Measurements from ENCODE around the gene DBF4B. TPM values are rescaled to one million over a fixed set of nuclear protein-coding genes. Genes with fewer than 3 reads are reported as not detected.

DBF4B gene
- total and polyA plus RNA-seq, 4 donors = 0.44 to 4.5 (median 1.0) TPM

DNA sequence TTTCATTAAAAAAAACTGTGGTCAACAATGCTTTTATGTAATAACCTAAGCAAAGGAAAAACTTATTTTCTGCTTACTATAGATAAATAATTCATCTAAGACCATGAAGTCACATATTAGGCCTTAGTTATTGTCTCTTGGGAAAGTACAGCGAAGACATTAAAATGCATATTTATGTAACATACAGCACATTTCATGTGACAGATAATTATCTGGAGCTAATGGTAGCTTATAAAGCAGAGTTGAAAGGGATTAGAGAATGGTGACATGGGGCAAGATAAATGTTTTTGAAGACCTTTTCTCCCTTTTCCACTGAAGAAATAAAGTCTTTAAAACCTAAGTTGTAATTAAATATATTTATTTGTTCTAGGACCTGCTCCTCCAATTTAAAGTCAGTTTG is 42.5 kb upstream of the DBF4B start:
- 97% methylated on average over 1 of the region's 1 CpG for WGBS
- no peak overlapping the region for H3K4me3 ChIP-seq (ENCODE audit: low read depth in 1 of 3, low read length in 3 of 3)
- no peaks in the 10 kb centered on the region for H3K36me3 ChIP-seq (ENCODE audit: control insufficient read depth in 4 of 4, insufficient read depth in 3 of 4, low read depth in 1 of 4, low read length in 3 of 4)
- TF ChIP-seq FOXA2 (IDR thresholded peaks at IDR 0.05) = no peak
- no peak for TF ChIP-seq GABPA (IDR thresholded peaks at IDR 0.05 in 1 of 2, conservative IDR thresholded peaks at IDR 0.05 in 1 of 2)
- no peak for TF ChIP-seq TAF1 (conservative IDR thresholded peaks at IDR 0.05)
- TF ChIP-seq RXRA (IDR thresholded peaks at IDR 0.05) = no peak
- TF ChIP-seq, protein P1, sequence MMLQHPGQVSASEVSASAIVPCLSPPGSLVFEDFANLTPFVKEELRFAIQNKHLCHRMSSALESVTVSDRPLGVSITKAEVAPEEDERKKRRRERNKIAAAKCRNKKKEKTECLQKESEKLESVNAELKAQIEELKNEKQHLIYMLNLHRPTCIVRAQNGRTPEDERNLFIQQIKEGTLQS (IDR thresholded peaks at IDR 0.05) = no peak
- H3K27ac ChIP-seq (ENCODE audit: low read depth in 1 of 2, low read length in 2 of 2) = no peak overlapping the region
- no peaks in the 10 kb centered on the region for H3K4me1 ChIP-seq (ENCODE audit: control insufficient read depth in 4 of 4, insufficient read depth in 4 of 4, low read length in 3 of 4)
- no peak overlapping the region for H3K9ac ChIP-seq (ENCODE audit: low read depth in 1 of 2, low read length in 2 of 2)
- no peaks in the 10 kb centered on the region for H3K27me3 ChIP-seq (ENCODE audit: control insufficient read depth in 4 of 4, insufficient read depth in 4 of 4, low read length in 3 of 4)
- H3K9me3 ChIP-seq (ENCODE audit: control insufficient read depth in 4 of 4, low read length in 3 of 4) = no peaks in the 10 kb centered on the region
- DNase-seq (ENCODE audit: low spot score) = no peak

DNA sequence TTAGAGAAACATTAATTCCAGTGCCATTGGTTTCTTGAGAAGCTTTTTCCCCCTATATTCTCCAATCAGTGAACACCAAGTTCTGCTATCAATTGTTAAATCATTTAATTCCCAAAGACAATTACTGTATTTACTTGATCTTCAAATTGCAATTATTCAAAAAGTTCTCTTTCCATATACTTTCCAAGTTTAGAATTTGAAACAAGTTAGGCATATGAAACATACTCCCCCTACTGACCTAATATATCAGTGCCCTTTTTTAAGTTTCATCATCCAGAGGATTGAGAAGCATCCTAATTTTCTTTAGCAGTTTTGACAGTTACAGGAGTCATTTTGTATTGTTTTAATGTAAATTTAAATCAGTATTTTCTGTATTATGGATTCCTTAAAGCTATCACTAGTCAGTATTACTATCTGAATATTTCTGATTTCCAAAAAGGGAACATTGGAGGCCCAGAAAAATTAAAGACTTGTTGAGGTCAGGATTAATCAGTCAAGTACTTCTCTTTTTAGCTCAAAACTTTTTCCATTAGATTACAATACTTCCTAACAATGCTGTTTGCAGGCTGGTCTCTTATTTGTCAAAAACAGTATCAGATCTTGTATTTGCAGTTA is 35.9 kb upstream of the DBF4B start:
- Histone ChIP-seq H3K4me1 (ENCODE audit: control insufficient read depth in 4 of 4, insufficient read depth in 4 of 4, low read length in 3 of 4) (no peaks in the 10 kb centered on the region), H3K27me3 (ENCODE audit: control insufficient read depth in 4 of 4, insufficient read depth in 4 of 4, low read length in 3 of 4) (no peaks in the 10 kb centered on the region), H3K4me3 (ENCODE audit: low read depth in 1 of 3, low read length in 3 of 3) (no peak overlapping the region), H3K27ac (ENCODE audit: low read depth in 1 of 2, low read length in 2 of 2) (no peak overlapping the region), H3K9ac (ENCODE audit: low read depth in 1 of 2, low read length in 2 of 2) (no peak overlapping the region), H3K36me3 (ENCODE audit: control insufficient read depth in 4 of 4, insufficient read depth in 3 of 4, low read depth in 1 of 4, low read length in 3 of 4) (peaks cover 0 to 3% (median 0%) of the 10 kb centered on the region in 4 donors), H3K9me3 (ENCODE audit: control insufficient read depth in 4 of 4, low read length in 3 of 4) (no peaks in the 10 kb centered on the region)
- TF ChIP-seq, protein P2, sequence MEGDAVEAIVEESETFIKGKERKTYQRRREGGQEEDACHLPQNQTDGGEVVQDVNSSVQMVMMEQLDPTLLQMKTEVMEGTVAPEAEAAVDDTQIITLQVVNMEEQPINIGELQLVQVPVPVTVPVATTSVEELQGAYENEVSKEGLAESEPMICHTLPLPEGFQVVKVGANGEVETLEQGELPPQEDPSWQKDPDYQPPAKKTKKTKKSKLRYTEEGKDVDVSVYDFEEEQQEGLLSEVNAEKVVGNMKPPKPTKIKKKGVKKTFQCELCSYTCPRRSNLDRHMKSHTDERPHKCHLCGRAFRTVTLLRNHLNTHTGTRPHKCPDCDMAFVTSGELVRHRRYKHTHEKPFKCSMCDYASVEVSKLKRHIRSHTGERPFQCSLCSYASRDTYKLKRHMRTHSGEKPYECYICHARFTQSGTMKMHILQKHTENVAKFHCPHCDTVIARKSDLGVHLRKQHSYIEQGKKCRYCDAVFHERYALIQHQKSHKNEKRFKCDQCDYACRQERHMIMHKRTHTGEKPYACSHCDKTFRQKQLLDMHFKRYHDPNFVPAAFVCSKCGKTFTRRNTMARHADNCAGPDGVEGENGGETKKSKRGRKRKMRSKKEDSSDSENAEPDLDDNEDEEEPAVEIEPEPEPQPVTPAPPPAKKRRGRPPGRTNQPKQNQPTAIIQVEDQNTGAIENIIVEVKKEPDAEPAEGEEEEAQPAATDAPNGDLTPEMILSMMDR (IDR thresholded peaks at IDR 0.05; ENCODE audit: low read depth, low read length, missing input control) = peak; percentile 30
- TF ChIP-seq, protein P3, sequence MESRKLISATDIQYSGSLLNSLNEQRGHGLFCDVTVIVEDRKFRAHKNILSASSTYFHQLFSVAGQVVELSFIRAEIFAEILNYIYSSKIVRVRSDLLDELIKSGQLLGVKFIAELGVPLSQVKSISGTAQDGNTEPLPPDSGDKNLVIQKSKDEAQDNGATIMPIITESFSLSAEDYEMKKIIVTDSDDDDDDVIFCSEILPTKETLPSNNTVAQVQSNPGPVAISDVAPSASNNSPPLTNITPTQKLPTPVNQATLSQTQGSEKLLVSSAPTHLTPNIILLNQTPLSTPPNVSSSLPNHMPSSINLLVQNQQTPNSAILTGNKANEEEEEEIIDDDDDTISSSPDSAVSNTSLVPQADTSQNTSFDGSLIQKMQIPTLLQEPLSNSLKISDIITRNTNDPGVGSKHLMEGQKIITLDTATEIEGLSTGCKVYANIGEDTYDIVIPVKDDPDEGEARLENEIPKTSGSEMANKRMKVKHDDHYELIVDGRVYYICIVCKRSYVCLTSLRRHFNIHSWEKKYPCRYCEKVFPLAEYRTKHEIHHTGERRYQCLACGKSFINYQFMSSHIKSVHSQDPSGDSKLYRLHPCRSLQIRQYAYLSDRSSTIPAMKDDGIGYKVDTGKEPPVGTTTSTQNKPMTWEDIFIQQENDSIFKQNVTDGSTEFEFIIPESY (IDR thresholded peaks at IDR 0.05) = no peak
- TF ChIP-seq HNF4A (conservative IDR thresholded peaks at IDR 0.05) (no peak), RAD21 (IDR thresholded peaks at IDR 0.05) (peak; percentile 55 to 63), TAF1 (conservative IDR thresholded peaks at IDR 0.05) (no peak), YY1 (IDR thresholded peaks at IDR 0.05) (no peak), RXRA (IDR thresholded peaks at IDR 0.05) (no peak), GABPA (IDR thresholded peaks at IDR 0.05 in 1 of 2, conservative IDR thresholded peaks at IDR 0.05 in 1 of 2) (no peak)
- TF ChIP-seq, protein P4, sequence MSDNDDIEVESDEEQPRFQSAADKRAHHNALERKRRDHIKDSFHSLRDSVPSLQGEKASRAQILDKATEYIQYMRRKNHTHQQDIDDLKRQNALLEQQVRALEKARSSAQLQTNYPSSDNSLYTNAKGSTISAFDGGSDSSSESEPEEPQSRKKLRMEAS (IDR thresholded peaks at IDR 0.05) = no peak
- no peak for DNase-seq (ENCODE audit: low spot score)

DNA sequence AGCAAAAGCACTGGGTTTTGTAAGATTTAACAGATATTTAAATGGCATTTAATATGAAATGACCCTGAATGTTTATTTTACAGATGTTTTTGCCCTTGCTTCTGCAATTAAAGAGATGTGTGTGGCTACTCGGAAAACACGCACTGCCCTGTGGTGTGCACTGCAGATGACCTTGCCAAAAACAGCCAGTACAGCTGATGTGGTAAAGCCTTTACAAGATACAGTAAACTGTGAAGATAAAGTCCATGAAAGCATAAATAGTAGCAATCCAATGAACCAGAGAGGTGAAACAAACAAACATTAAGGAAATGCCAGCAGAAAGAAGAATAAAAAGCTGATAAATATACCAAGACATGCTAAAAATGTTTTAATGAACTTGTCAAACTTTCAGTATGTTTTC is 34.6 kb upstream of the DBF4B start:
- WGBS = 39% methylated on average over 2 of the region's 2 CpGs
- peaks cover 1 to 13% (median 9%) of the 10 kb centered on the region in 4 donors for H3K36me3 ChIP-seq (ENCODE audit: control insufficient read depth in 4 of 4, insufficient read depth in 3 of 4, low read depth in 1 of 4, low read length in 3 of 4)
- no peaks in the 10 kb centered on the region for H3K4me1 ChIP-seq (ENCODE audit: control insufficient read depth in 4 of 4, insufficient read depth in 4 of 4, low read length in 3 of 4)
- no peaks in the 10 kb centered on the region for H3K27me3 ChIP-seq (ENCODE audit: control insufficient read depth in 4 of 4, insufficient read depth in 4 of 4, low read length in 3 of 4)
- H3K9ac ChIP-seq (ENCODE audit: low read depth in 1 of 2, low read length in 2 of 2) = no peak overlapping the region
- no peak overlapping the region for H3K4me3 ChIP-seq (ENCODE audit: low read depth in 1 of 3, low read length in 3 of 3)
- no peak for DNase-seq (ENCODE audit: low spot score)
- no peaks in the 10 kb centered on the region for H3K9me3 ChIP-seq (ENCODE audit: control insufficient read depth in 4 of 4, low read length in 3 of 4)
- H3K27ac ChIP-seq (ENCODE audit: low read depth in 1 of 2, low read length in 2 of 2) = no peak overlapping the region
- TF ChIP-seq, protein P5, sequence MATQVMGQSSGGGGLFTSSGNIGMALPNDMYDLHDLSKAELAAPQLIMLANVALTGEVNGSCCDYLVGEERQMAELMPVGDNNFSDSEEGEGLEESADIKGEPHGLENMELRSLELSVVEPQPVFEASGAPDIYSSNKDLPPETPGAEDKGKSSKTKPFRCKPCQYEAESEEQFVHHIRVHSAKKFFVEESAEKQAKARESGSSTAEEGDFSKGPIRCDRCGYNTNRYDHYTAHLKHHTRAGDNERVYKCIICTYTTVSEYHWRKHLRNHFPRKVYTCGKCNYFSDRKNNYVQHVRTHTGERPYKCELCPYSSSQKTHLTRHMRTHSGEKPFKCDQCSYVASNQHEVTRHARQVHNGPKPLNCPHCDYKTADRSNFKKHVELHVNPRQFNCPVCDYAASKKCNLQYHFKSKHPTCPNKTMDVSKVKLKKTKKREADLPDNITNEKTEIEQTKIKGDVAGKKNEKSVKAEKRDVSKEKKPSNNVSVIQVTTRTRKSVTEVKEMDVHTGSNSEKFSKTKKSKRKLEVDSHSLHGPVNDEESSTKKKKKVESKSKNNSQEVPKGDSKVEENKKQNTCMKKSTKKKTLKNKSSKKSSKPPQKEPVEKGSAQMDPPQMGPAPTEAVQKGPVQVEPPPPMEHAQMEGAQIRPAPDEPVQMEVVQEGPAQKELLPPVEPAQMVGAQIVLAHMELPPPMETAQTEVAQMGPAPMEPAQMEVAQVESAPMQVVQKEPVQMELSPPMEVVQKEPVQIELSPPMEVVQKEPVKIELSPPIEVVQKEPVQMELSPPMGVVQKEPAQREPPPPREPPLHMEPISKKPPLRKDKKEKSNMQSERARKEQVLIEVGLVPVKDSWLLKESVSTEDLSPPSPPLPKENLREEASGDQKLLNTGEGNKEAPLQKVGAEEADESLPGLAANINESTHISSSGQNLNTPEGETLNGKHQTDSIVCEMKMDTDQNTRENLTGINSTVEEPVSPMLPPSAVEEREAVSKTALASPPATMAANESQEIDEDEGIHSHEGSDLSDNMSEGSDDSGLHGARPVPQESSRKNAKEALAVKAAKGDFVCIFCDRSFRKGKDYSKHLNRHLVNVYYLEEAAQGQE (IDR thresholded peaks at IDR 0.05) = no peak
- TF ChIP-seq FOXA1 (IDR thresholded peaks at IDR 0.05) (no peak), TAF1 (conservative IDR thresholded peaks at IDR 0.05) (no peak), YY1 (IDR thresholded peaks at IDR 0.05) (no peak), SP1 (IDR thresholded peaks at IDR 0.05) (no peak), HNF4A (conservative IDR thresholded peaks at IDR 0.05) (no peak), HNF4G (IDR thresholded peaks at IDR 0.05) (no peak), JUND (IDR thresholded peaks at IDR 0.05) (no peak)
- TF ChIP-seq, protein P3 (IDR thresholded peaks at IDR 0.05) = no peak
- TF ChIP-seq, protein P4 (IDR thresholded peaks at IDR 0.05) = no peak
- TF ChIP-seq, protein P1 (IDR thresholded peaks at IDR 0.05) = no peak

Data from liver (tissue), 9 donors.